D721Med (cell line): ENCODE measurements around the gene DOCK4.

ENCODE experiments used
- DNase-seq: peaks from one replicate; pipeline ENCODE4 v3.0.0; 2011; ENCODE audit warnings: low spot score; ENCODE audit not compliant: insufficient read length
- FAIRE-seq: peaks from 2 replicates; lab custom pipeline; 2011; peaks lifted over from hg19 to GRCh38; lab: Jason Lieb, UNC
- TF ChIP-seq, protein P1 (sequence below): IDR thresholded peaks from 2 replicates; pipeline ENCODE4 v1.5.1; 2012; ENCODE audit warnings: mild to moderate bottlenecking, control low read depth; ENCODE audit not compliant: insufficient read depth; ENCODE audit errors: missing control alignments

DOCK4 gene

DNA sequence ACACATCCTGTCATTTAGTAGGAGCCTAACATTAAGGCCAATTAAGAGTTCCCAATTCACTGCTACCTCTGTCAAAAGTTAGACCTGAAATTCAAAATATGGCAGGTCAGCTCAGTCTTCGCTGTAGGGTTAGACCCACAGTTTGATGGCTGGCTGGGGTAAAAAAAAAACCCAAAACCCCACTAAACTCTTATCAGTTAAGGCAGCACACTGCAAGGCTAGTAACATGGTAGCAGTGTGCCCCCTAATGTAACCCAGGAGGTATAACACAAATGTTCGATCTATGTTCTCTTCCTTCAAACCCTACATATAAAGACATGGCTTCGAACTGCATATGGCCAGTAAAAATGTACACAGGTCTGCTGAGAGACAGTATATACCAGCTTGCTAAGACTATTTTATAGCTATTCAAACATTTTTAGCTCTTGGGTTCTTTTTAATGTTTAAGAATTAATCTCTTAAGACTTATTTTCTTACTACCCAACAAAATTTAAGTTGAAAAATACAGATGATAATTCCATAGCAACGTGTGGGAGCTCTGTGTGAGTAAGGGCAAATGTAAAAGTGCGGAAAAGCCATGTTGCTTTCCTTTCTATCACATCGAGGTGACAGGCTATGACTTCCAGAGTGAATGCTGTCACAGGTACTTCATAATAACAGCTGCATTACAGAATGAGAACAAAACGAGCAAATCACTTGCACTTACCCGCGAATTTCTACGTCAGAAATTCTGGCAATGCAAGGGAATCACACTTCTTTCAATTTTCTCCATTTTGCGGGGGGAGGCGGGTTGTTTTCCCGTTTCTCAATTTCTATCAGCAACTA lies 475.5 kb downstream of the DOCK4 start:
- TF ChIP-seq, protein P1, sequence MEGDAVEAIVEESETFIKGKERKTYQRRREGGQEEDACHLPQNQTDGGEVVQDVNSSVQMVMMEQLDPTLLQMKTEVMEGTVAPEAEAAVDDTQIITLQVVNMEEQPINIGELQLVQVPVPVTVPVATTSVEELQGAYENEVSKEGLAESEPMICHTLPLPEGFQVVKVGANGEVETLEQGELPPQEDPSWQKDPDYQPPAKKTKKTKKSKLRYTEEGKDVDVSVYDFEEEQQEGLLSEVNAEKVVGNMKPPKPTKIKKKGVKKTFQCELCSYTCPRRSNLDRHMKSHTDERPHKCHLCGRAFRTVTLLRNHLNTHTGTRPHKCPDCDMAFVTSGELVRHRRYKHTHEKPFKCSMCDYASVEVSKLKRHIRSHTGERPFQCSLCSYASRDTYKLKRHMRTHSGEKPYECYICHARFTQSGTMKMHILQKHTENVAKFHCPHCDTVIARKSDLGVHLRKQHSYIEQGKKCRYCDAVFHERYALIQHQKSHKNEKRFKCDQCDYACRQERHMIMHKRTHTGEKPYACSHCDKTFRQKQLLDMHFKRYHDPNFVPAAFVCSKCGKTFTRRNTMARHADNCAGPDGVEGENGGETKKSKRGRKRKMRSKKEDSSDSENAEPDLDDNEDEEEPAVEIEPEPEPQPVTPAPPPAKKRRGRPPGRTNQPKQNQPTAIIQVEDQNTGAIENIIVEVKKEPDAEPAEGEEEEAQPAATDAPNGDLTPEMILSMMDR: peak; percentile 74
- DNase-seq (no peak), FAIRE-seq (no peak)

- TF ChIP-seq, protein P1: no peak
- FAIRE-seq (no peak), DNase-seq (no peak)
These were observed 476.1 kb downstream of the DOCK4 start for GRCh38 chr7:111730057-111730456.

DNA sequence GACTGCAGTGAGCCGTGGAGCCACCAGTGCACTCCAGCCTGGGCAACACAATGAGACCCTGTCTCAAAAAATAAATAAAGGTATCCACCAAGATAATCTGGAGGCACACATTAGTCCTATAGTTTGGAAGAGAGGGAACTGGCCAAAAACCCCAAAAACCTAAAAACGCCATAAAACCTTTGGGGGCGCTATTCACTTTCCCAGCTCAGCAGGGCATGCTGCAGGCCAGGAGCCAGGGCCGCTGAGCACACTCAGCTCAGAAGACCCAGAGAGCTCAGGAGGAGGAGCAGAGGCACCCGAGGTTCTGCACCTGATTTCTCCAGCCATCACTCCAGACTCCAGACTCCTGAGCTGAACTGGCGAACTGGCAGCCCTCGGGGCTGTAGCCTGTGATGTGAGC lies 476.7 kb downstream of the DOCK4 start:
- FAIRE-seq (no peak), DNase-seq (no peak)
- TF ChIP-seq, protein P1: no peak

DNA sequence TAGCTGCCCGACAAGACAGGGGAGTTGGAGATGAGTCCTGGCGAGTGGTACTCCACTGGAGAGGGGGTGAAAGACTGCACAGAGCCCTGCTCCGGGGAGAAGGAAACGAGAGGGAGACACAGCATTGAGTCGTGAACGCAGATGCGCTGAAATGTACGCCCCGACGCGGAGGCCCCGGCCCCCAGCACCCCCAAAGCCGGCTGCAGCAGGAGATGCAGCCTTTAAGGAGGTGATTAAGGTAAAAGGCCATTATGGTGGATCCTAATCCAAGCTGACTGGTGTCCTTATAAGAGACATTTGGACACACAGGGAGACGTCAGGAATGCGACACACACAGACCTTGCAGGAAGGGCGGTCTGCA lies 477.6 kb downstream of the DOCK4 start:
- DNase-seq (no peak), FAIRE-seq (no peak)
- TF ChIP-seq, protein P1: no peak

- DNase-seq: no peak
- TF ChIP-seq, protein P1: no peak
- no peak for FAIRE-seq
These were observed 478.1 kb downstream of the DOCK4 start for GRCh38 chr7:111727905-111728634.

DNA sequence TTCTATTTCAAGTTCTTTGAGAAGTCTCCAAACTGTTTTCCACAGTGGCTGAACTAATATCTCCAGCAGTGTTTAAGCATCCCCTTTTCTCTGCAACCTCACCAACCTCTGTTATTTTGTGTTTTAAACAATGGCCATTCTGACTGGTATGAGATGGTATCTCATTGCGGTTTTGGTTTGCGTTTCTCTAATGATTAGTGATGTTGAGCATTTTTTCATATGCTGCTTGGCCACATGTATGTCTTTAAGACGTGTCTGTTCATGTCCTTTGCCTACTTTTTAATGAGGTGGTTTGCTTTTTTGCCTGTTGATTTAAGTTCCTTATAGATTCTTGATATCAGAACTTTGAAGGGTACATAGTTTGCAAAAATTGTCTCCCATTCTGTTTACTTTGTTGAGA lies 487.3 kb downstream of the DOCK4 start:
- DNase-seq: no peak
- TF ChIP-seq, protein P1: no peak
- FAIRE-seq: no peak
